K562 (cell line): ENCODE measurements around the gene FAM186B.

ENCODE experiments used
- BRCA1 ChIP-seq, 2 experiments: fragments of 450-650 bp in 1 of 2; sonication (generic) in 1 of 2; formaldehyde crosslinking in 1 of 2; IDR thresholded peaks; 2 replicates each; pipeline versions ENCODE4 v1.5.0 to v1.6.1; 2017 to 2020; ENCODE audit warnings: mild to moderate bottlenecking in 1 of 2, missing genetic modification reagents in 1 of 2
- CBX5 ChIP-seq: IDR thresholded peaks from 2 replicates; pipeline ENCODE4 v1.6.1; 2014; ENCODE audit warnings: low read depth, borderline replicate concordance
- CCAR2 ChIP-seq: fragments of 200-400 bp; formaldehyde crosslinking; IDR thresholded peaks from 2 replicates; pipeline ENCODE4 v1.6.1; 2017; ENCODE audit warnings: mild to moderate bottlenecking, low read depth, low read length
- CTCF ChIP-seq, 3 experiments: IDR thresholded peaks in 2 of 3; conservative IDR thresholded peaks in 1 of 3; 2 replicates each; pipeline ENCODE4 v1.5.1; 2011 to 2012; ENCODE audit warnings: low read length in 3 of 3, mild to moderate bottlenecking in 3 of 3, control low read depth in 2 of 3, improper control_type of control experiment in 1 of 3, inconsistent platforms in 1 of 3, low read depth in 1 of 3, mixed read lengths in 1 of 3, moderate library complexity in 1 of 3; ENCODE audit not compliant: insufficient read depth in 2 of 3
- ELF4 ChIP-seq: fragments of 450-650 bp; formaldehyde crosslinking; IDR thresholded peaks from 2 replicates; pipeline ENCODE4 v1.4.0; 2022; ENCODE audit warnings: missing genetic modification characterization
- ELK1 ChIP-seq: sonication (generic); formaldehyde crosslinking; IDR thresholded peaks from 2 replicates; pipeline ENCODE4 v1.8.1; 2022; ENCODE audit warnings: missing genetic modification reagents
- POLR2A ChIP-seq: fragments of 450-650 bp; conservative IDR thresholded peaks from 2 replicates; pipeline ENCODE4 v1.6.1; 2016
- ZNF274 ChIP-seq: IDR thresholded peaks from 2 replicates; pipeline ENCODE4 v1.6.1; 2011; ENCODE audit warnings: low read depth, mild to moderate bottlenecking, low read length, moderate library complexity, borderline replicate concordance

GRCh38 chr12:49609059-49609874, 3.8 kb upstream of the FAM186B start:
- TF ChIP-seq ELK1 (no peak), POLR2A (no peak), ELF4 (no peak), CBX5 (no peak), BRCA1 (IDR thresholded peaks at IDR 0.05) (no peak), BRCA1 (CRISPR knock-in tag; IDR thresholded peaks at IDR 0.05) (no peak), ZNF274 (no peak), CCAR2 (no peak), CTCF (IDR thresholded peaks at IDR 0.05 in 2 of 3, conservative IDR thresholded peaks at IDR 0.05 in 1 of 3; ENCODE audit: insufficient read depth in 2 of 3, low read depth in 1 of 3, low read length in 3 of 3) (no peak)
